Chondrocyte (in vitro differentiated cells): Measurements from ENCODE around the gene HAPSTR1. TPM values are rescaled to one million over a fixed set of nuclear protein-coding genes. Genes with fewer than 3 reads are reported as not detected.

Experiments used
- DNase-seq: peaks from one replicate; pipeline ENCODE4 v3.0.0; 2021; ENCODE audit warnings: mixed read lengths, low spot score
- H3K27ac Mint-ChIP-seq: one replicate; pipeline ENCODE4 v1.8.0; 2021; ENCODE audit warnings: mild to moderate bottlenecking, moderate library complexity, mixed read lengths; ENCODE audit not compliant: unreplicated experiment
- H3K27me3 Mint-ChIP-seq: 2 replicates; pipeline ENCODE4 v1.8.0; 2021; ENCODE audit warnings: low read depth, mixed read lengths
- H3K36me3 Mint-ChIP-seq: 2 replicates; pipeline ENCODE4 v1.8.0; 2021; ENCODE audit warnings: low read depth, mixed read lengths
- H3K4me1 Mint-ChIP-seq: 2 replicates; pipeline ENCODE4 v1.8.0; 2021; ENCODE audit warnings: low read depth, mild to moderate bottlenecking, mixed read lengths
- H3K4me3 Mint-ChIP-seq: one replicate; pipeline ENCODE4 v1.8.0; 2021; ENCODE audit warnings: mild to moderate bottlenecking, moderate library complexity, mixed read lengths; ENCODE audit not compliant: unreplicated experiment
- H3K9me3 Mint-ChIP-seq: 2 replicates; pipeline ENCODE4 v1.8.0; 2021; ENCODE audit warnings: low read depth, mixed read lengths
- total RNA-seq: library from RNA; stranded (reverse); gene quantifications from 3 replicates; pipeline ENCODE4 v1.2.1, GENCODE V29; 2021
- TF ChIP-seq, protein P1 (sequence below): fragments of 200-600 bp; sonication (generic); IDR thresholded peaks from 2 replicates; pipeline ENCODE4 v1.5.0; 2021; ENCODE audit warnings: antibody characterized with exemption, mild to moderate bottlenecking, moderate library complexity

Gene HAPSTR1
- total RNA-seq, 1 donor from 2014 or later, result 82.5 TPM

DNA sequence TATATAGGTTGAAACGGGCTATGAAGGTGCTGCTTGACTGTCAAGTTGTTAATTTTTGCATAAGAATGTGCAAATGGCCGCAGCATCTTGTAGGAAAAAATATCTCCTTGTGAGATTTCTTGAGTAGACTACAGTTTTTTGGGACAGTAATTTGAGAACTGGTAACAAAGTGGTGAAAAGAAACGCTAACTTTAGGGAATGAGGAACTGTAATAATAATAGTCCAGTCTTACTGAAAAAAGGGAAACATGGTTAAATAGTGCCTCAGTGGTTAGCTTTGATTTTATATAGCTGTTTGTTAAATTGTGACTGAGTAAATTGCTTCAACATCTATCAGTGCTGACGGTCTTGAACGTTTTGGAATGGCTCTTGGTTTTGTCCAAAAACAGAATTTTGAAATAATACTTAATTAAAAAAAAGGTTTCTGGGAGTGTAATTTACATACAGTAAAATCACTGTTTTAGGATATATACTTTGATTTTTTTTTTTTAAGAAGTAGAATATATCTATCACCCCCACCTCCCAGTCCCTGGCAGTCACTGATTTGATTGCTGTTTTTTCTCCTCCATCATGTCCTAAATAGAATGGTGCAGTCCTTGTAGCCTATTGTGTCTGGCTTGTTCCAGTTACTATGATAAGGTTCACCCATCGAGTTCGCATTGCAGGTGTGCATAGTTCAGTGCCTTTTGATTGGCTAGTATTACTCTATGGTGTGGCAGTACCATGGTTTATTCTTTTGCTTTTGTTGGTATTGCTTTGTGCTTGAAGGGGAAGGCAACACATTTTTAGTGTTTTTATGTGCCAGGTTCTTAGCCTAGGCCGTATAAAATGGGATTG is 2.8 kb downstream of the HAPSTR1 start:
- Mint-ChIP-seq H3K4me1 (peaks cover 58% of the 10 kb centered on the region), H3K36me3 (peaks cover 21% of the 10 kb centered on the region), H3K27ac (peak overlapping the region; percentile 75), H3K27me3 (no peaks in the 10 kb centered on the region), H3K4me3 (peak overlapping the region; percentile 99), H3K9me3 (no peaks in the 10 kb centered on the region)
- DNase-seq, result no peak
- TF ChIP-seq, protein P1, sequence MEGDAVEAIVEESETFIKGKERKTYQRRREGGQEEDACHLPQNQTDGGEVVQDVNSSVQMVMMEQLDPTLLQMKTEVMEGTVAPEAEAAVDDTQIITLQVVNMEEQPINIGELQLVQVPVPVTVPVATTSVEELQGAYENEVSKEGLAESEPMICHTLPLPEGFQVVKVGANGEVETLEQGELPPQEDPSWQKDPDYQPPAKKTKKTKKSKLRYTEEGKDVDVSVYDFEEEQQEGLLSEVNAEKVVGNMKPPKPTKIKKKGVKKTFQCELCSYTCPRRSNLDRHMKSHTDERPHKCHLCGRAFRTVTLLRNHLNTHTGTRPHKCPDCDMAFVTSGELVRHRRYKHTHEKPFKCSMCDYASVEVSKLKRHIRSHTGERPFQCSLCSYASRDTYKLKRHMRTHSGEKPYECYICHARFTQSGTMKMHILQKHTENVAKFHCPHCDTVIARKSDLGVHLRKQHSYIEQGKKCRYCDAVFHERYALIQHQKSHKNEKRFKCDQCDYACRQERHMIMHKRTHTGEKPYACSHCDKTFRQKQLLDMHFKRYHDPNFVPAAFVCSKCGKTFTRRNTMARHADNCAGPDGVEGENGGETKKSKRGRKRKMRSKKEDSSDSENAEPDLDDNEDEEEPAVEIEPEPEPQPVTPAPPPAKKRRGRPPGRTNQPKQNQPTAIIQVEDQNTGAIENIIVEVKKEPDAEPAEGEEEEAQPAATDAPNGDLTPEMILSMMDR, result no peak

DNA sequence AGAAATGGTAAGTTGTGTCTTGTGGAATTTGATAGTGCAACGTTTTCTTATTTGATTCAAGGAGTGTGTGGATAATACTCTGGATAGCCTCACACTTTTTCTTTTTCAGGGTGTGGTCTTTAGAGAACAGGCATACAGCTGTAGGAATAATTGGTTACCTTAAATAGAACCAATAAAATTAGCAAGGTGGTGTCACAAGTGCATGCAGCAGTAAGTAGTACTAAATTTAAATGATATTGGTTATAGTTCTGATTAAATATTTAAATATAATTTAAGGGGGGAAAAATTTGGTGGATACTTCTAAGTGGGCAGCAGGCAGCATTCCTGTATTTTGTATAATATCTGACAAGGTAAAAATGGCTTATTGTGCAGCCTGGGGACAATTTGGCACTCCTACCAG is 3.7 kb downstream of the HAPSTR1 start:
- peaks cover 23% of the 10 kb centered on the region for H3K36me3 Mint-ChIP-seq
- no peaks in the 10 kb centered on the region for H3K27me3 Mint-ChIP-seq
- H3K4me1 Mint-ChIP-seq, result peaks cover 63% of the 10 kb centered on the region
- no peak for DNase-seq
- peak overlapping the region; percentile 99 for H3K4me3 Mint-ChIP-seq
- H3K27ac Mint-ChIP-seq, result peak overlapping the region; percentile 57
- no peaks in the 10 kb centered on the region for H3K9me3 Mint-ChIP-seq
- TF ChIP-seq, protein P1, result no peak

DNA sequence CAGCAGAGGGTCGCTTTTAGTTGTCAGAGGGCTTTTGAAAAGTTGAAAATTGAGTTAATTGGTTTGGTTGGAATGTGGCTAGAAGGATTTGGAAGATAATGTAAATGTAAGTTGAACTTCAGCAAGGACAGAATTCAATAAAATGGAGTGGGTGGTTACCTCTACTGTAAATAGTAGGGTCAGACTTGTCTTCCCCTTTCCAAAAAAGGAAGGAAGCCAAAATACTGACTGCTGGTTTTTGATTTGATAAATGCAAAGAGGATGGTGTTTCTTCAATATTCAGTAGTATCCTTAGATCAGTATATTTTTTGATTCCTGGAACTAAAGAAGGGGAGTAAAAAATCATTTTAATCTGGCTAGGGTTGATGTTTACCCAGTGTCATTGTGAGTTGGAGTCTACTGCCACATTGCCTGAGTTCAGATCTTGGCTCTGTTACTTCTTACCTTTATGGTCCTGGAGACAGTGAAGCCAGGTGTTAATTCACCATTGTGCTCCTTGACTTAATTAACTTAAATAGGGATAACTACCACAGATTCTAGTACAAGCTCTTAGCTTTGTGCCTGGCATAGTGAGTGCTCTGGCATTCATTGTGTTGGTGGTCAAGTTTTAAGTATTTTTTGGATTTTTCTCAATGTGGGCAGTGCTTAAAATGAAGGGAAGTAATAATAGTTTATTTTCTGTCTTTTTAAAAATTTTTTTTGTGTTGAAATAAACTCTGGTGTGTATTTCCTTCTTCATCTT is 4.4 kb downstream of the HAPSTR1 start:
- Mint-ChIP-seq H3K36me3 (peaks cover 24% of the 10 kb centered on the region), H3K4me3 (peak overlapping the region; percentile 57), H3K27ac (peak overlapping the region; percentile 69), H3K9me3 (no peaks in the 10 kb centered on the region), H3K4me1 (peaks cover 70% of the 10 kb centered on the region), H3K27me3 (no peaks in the 10 kb centered on the region)
- no peak for DNase-seq
- TF ChIP-seq, protein P1, result no peak

DNA sequence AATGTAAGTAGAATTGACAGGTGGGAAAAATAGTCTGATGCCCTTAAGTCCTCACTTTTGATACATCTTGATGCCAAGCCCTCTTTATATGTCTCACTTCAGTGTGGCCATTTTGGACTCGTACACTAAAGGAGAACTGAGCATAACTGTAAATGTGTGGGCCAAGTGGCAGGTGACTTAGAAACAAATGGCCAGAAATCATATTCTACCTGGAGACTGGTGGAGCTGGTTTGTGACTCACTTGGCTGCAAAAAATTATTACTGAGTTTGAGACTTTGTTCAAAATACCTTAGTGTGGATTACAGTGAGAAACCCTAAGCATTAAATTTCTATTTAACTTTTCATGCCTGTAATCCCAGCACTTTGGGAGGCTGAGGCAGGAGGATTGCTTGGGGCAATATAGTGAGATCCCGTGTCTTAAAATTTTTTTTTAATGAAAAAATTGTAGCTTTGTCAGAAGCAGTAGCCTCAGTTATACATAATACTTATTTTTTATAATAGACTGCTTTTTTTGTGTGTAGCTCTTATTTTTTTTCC is 5.0 kb downstream of the HAPSTR1 start:
- Mint-ChIP-seq H3K4me3 (peak overlapping the region; percentile 32), H3K9me3 (no peaks in the 10 kb centered on the region), H3K27me3 (no peaks in the 10 kb centered on the region), H3K4me1 (peaks cover 76% of the 10 kb centered on the region), H3K27ac (peak overlapping the region; percentile 17), H3K36me3 (peaks cover 24% of the 10 kb centered on the region)
- TF ChIP-seq, protein P1, result no peak
- DNase-seq, result no peak
